Activated gamma-delta T cell treated with anti-CD3 and anti-CD28 coated beads, Interleukin-2, amount 50 U/mL, for 16 hours (primary cell): ENCODE data around the gene HMGB1.
A peak's percentile ranks its signal among the peaks of the same experiment; 100 is the strongest.

Experiments used
- DNase-seq: peaks from one replicate; pipeline ENCODE4 v3.0.0-alpha.2; 2020; ENCODE audit warnings: low read depth

The HMGB1 gene

DNA sequence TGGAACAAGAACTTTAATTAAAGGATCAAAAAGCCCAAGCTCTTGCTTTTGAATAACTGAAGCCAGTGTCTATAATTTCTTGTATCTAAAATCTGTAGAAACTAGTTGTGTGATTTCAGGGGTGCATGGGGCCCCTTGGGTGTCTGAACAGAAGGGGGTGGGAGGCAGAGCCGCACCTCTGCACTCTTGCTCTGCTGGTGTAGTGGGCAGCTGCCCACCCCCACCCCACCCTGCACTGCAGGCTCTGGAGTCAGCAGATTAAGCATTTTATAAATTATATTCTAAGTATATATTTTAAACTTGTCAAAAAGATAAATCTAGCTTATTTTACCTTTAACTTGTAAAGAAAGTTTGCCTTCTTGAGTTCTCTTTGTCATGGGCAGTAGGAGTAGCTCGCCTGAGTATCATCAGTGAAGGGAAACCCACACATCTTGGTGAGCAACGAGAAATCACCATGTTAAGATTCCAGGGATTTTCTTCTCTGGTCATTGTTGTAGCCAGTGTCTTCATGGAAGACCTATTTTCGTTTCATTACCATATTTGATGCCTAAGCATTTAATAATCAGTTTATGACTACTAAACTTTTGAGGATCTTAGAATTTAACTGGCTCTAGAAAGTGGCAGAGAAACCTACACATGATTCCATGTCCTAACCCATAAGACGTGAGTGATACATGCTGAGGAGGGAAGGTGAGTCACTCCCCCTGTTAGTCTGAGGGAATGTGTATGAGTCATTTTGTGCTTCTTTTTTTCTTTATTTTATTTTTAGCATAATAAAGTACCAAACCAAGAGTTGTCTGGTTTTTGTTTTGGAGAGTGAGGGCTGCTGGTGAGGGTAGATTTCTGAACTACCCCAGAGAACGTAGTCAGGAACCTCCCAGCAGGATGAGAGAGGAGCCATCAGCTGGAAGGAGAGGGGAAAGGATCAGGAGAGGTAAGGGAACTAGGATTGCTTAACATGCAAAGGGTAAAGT lies 35.7 kb downstream of the HMGB1 start:
- DNase-seq, result no peak

GRCh38 chr13:30429235-30429634 lies 36.5 kb downstream of the HMGB1 start:
- DNase-seq, result no peak

DNA sequence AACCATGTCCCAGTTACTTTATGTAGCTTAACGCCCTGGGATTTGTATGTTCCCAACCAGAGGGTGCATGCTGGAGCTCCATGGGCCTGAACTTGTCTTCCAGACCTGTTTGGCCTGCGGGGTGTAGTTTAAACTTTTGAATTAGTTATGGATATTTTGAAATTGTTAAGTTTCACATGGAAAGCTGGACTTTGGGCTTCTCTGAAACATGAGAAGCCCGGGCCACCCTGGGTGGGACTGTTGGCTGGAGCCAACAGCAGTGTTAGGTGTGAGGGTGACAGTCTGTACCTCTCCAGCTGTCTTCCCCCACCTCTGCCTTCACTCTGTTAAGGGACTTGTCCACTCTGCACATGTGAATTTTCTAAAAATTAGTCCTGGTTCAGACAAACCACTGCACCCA lies 41.8 kb downstream of the HMGB1 start:
- DNase-seq, result no peak

DNA sequence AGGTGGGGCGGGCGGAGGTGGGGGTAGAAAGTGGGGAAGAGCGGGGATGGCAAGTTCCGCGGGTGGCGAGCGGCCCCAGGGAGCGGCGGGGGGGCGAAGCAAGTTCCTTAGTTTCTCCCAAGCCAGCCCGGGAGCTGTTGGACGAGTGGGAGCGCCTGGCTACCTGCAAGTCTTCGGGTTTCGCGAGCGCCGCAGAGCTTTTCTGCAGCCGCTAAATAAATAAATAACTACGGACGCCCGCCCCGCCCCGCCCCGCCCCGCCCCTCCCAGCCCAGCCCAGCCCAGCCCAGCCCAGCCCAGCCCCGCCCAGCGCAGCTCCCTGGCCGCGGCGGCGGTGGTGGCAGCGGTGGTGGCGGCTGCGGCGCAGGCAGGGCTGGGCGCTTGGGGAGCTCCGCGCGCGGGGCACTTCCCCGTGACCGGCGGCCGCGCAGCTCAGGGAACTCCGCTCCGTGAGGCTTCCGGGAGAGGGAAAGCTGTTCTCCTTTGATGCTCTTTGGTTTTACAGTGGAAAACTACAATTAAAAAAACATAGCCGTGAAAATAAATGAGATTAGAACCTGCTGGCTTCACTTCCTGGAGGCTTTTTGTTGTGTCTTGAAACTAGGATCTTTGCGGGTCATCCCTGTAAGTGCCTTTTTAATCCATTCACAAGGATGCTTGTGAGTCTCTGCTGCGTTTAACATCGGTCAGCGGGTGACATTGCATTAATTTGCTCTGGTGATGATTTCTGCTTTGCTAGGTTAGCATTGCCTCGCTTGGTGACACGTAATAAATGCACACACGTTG lies 43.5 kb downstream of the HMGB1 start, which contains the start of gene UBE2L5:
Gene UBE2L5, plus strand, starts transcription at position 440 of the 786 bp plus-strand sequence. CDS start 5,498 bp downstream, outside the sequence.
- peak; percentile 24 for DNase-seq

- DNase-seq, result no peak
These were observed 44.4 kb downstream of the HMGB1 start for GRCh38 chr13:30421093-30422053.

DNA sequence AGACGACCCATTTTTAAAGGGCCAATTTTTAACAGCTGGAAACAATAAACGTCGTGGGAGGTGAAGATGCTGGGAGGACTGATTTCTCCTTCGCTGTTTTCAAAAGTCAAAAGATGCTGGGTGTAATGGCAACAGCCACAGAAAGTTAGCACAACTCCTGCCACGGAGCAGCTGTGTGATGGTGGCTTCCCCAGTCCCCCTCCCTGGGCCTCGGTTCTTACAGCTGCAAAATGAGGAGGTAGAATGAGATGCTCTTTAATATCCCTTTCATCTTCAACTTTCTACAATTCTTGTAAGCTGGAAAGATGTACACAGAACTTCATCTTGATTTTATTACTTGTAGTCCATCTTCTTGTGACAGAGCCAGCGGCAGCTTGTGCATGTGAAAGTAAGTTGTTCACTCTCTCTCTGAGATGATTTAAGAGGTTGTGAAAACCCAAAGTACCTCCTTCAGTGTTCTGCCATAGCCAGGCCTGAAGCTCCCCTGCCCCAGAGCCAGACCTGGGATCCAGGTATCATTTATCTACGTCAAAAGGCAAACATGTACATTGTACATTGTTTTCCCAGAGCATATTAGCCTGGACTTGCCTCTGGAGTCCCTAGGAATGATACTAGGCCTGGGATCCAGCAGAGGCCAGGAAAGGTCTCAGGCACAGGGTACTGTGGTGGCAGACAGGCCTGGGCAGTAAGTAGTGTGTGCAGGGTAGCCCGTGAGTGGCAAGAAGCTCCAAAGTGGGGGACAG lies 46.8 kb downstream of the HMGB1 start:
- DNase-seq, result no peak

DNA sequence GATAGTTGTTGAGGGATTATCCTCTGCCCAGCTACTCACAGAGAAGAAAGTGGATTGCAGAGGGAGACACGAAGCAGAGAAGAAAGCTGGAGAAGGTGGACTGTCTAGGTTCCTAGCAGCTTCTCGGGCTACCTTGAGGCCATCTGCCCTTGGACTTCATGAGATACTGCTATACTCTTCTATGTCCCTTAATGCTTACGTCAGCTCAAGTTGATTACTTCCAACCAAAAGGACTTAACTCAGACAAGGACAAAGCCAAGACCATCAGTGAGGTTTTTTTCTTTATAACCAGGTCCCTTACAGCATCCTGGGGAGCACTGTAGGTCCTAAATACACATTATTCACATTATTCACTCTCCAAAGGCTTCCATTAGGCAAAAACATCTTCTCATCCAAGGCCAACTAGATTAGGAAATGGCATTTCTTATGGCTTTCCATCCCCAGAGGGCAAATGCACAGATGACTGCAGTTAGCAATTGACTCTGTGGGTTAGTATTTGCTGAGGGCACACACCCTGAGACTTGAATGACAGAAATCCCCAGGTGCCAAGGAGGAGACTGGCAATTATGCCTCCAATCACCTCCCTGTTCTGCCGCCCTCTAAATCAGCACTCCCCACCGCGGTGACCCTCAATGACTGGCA lies 47.5 kb downstream of the HMGB1 start:
- no peak for DNase-seq

- no peak for DNase-seq
These were observed 49.3 kb downstream of the HMGB1 start for GRCh38 chr13:30416471-30416870.

DNA sequence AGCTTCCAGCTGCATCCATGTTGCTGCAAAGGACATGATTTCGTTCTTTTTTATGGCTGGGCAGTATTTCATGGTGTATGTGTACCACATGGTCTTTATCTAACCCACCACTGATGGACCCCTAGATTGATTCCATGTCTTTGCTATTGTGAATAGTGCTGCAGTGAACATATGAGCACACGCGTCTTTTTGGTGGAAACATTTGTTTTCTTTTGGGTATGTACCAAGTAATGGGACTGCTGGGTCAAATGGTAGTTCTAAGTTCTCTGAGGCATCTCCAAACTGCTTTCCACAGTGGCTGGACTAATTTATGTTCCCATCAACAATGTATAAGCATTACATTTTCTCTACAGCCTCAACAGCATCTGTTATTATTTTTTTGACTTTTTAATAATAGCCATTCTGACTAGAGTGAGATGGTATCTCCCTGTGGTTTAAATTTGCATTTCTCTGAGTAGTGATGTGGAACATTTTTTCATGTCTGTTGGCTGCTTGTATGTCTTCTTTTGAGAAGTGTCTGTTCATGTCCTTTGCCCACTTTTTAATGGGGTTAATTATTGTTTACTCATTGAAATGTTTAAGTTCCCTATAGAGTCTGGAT lies 50.2 kb downstream of the HMGB1 start:
- no peak for DNase-seq

DNA sequence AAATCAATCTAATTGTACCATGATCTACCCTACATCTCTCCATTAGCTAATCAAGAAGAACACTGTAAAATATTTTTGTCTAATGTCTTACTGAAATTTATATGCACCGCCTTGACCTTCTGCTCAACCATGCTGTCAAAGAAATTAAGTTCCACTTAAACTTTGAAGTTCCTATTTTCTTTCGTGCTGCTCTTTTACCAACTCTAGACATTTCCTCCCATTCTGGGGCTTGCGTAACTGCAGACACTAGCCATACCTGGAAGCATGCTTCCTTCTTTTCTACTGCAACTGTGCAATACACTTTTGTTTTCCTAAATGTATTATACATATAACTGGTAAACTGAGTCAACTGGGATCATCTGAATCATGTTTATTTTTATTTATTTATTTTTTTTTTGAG lies 51.9 kb downstream of the HMGB1 start:
- DNase-seq, result no peak

DNA sequence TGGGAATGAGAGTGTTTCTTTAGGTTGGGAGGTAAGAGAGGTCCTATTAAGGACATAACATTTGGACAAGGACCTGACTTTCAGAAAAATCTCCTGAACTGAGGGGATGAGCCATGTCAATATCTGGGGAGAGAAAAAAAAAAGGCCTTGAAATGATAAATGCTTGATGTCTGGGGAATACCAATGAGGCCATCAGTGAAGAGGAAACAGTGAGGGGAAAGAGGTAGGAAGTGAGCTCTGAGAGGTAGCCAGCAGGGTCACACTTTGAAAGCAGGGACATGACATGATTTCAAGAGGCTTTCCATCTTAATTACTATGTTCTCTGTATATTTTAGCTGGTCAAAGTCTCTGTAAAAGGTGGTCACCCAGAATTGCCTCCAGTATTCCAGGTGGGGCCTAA lies 53.4 kb downstream of the HMGB1 start:
- DNase-seq, result no peak

DNA sequence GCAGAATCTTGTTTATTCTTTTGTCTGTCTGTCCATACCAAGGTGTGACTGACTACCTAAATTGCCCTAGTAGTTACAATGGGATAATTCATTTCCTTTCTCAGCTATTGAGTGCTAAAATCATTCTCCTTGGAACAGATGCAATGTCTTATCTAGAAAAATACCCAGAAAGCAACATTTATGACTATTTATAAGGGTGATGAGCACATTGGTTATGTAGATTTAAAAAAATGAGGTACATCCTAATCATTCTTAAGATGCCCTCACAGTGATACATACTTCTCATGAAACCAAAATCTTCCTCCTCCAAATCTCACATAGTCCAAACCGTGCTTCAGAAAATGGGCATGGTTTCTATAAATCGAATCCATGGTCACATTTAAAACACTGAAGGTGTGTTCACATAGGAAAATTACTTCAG lies 55.0 kb downstream of the HMGB1 start:
- DNase-seq, result no peak

DNA sequence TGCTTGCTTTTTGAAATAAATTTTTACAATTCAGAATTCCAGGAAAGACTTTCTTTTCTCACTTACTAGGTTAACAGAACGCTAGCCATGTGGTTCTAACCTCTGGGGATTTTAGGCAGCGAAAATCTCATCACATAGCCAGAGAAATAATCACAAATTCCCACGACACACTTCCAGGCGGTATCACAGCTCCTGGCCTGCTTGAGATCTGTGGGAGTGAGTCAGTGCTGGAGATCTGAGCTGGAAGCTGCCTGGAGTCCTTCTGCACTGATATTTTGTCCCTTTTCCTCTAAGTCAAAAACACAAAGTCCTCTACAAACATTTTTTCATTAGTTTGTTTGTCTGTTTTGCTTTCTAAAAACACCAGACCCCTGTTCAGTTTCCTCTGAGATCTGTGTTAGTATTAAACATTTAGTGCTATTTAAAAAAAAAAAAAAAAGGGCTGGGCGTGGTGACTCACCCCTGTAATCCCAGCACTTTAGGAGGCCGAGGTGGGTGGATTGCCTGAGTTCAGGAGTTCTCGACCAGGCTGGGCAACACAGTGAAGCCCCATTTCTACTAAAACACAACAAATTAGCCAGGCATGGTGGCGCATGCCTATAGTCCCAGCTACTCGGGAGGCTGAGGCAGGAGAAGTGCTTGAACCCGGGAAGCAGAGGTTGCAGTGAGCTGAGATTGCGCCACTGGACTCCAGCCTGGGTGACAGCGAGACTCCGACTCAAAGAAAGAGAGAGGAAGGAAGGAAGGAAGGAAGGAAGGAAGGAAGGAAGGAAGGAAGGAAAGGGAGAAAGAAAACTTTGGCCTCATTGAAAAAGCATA lies 55.6 kb downstream of the HMGB1 start:
- no peak for DNase-seq

DNA sequence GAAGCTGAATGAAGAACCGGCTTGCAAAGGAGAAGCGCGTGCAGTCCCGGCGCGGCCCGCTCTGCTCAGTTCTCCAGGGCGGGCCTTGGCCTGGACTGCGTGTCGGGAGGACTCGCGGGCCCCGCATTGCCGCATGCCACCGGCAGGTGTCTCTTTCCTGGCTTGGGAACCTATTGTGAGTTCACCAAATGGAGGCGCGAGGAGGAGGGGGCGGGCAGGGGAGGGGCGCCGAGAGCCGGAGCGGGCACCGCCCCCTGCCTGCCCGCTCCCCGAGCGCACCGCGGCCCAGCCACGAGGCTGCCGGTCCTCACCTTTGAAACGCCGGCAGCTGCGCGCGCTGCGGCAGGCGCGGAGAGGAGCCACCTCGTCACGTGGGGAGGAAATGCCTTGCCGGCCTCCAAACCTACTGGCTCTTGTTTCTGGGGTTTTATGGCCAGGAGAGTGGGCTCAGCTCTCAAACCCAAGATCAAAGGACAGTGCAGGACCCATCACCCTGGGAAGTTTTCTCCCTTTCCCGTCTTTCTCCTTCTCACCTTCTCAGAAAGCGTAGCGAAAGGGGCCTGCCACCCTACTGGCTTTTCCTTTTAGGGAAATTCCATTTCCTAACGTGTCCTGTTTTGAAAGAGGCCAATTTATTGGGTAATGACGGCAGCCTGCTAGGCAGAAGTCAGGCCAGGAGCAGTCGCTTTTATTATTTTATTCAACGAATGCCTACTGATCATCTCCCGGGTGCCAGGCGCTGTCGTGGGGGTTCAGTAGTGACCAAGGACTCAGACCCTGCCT lies 57.2 kb downstream of the HMGB1 start:
- DNase-seq, result peak; percentile 89

DNA sequence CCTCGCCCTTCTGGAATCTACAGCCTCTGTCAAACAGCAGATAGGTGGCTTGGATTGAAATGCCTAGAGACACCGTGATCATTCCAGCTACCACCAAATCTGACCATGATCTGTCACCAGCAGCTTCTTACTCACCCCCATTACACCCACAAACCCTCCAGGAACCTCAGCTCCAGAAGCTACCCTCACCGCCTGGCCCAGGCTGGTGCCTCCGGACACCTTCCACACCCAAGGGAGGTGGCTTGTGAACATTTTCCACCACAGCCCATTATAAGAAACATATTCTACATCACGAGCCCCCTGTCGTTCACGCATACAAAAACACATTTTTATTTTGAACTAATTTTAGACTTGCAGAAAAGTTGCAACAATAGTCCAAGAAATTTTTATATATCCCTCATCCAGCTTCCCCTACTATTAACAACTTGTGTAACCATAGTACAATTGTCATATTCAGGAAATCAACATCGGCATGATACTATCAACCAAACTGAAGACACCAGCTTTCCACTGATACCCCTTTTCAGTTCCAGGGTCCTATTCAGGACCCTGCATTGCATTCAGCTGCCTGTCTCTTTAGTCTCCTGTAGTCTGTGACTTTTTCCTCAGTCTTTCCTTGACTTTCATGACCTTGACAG lies 58.8 kb downstream of the HMGB1 start:
- no peak for DNase-seq
